GM18511 (cell line): ENCODE data around the gene FAM114A2.

ENCODE experiments used
- ATAC-seq: cut with Tn5 transposase; IDR thresholded peaks from one replicate; pipeline ENCODE4 v1.9.1; 2021; ENCODE audit warnings: mild to moderate bottlenecking, moderate library complexity; ENCODE audit not compliant: unreplicated experiment

FAM114A2 gene

DNA sequence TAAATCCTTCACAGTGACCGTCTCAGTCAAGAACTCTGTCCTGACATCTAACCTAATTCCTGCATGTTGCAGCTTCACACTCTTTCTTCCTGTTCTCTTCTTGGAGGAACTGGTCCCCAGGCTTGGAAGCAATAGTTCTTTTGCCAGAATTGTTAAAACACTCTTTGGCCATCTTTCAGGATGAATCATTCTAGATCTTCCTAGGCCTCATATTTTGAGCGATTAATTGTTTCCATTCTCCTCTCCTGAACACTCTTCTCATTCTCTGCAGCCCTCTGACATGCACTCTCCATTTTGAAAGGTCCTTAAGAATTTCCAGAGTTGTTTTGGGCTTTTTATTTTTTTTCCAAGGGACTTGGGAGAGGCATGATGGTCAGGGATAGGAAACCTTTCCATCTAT lies 85.8 kb downstream of the FAM114A2 start:
- ATAC-seq, result no peak

DNA sequence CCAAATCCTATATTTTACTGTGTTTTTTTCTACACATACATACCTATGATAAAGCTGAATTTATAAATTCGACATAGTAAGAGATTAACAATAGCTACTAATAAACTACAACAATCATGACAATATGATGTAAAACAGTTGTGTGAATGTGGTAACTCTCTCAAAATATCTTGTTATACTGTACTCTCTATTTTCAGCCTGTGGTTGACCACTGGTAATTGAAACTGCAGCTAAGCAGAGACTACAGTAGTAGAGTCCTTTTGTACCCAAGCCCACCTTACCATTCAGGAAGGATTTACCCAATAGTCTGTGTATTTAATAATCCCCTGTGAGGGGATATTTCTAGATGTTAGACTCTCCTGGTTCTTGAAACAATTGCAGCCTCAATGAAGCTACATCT lies 86.7 kb downstream of the FAM114A2 start:
- ATAC-seq, result no peak

DNA sequence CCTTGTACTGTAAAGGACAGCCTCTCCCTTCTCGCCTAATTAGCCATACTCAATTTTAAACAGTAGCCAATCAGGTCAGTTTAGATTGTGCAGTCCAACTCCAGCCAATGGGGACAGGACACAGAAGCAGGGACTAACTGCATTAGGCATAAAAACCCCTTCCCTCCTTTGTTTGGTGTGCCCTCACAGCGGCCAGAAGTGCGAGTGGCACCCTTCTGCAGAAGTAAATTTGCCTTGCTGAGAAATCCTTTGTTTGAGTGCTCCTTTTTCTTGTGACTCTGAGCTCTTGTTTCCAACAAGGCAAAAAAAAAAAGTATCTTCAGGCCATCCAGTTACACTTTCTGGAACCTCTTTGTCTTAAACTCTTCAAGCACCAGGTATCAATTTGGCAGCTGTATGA lies 97.4 kb downstream of the FAM114A2 start:
- ATAC-seq, result no peak
